Spleen (tissue), 11 donors: ENCODE data around the gene SV2C. TPM values are rescaled to one million over a fixed set of nuclear protein-coding genes. Genes with fewer than 3 reads are reported as not detected.
A peak's percentile ranks its signal among the peaks of the same experiment; 100 is the strongest.
"Not testable (repeated sequence)": the region's sequence is repeated elsewhere in the genome, so short reads cannot be mapped to it uniquely, and the experiment has no call there.

Experiments used
- DNase-seq: peaks from one replicate; pipeline ENCODE4 v3.0.0-alpha.2; 2020
- H3K27ac ChIP-seq, 8 donors: fragments of 200-600 bp; sonication (generic) in 7 of 8; 1 replicate in 4 of 8; 2 replicates in 4 of 8; pipeline versions ENCODE4 v1.5.0 to v1.8.0; 2016 to 2021; ENCODE audit warnings: inconsistent platforms in 4 of 8, mild to moderate bottlenecking in 4 of 8, moderate library complexity in 1 of 8
- H3K27me3 ChIP-seq, 7 donors: fragments of 200-600 bp; sonication (generic) in 6 of 7; replicated peaks in 1 of 7; 1 replicate in 4 of 7; 2 replicates in 3 of 7; pipeline versions ENCODE4 v1.5.0 to v1.8.0; 2016 to 2021; ENCODE audit warnings: inconsistent platforms in 3 of 7, mild to moderate bottlenecking in 1 of 7
- H3K36me3 ChIP-seq, 6 donors: fragments of 200-600 bp; sonication (generic) in 5 of 6; 1 replicate in 4 of 6; 2 replicates in 2 of 6; pipeline versions ENCODE4 v1.5.0 to v1.8.0; 2016 to 2021; ENCODE audit warnings: inconsistent platforms in 2 of 6
- H3K4me1 ChIP-seq, 6 donors: fragments of 200-600 bp; sonication (generic) in 5 of 6; 1 replicate in 3 of 6; 2 replicates in 3 of 6; pipeline versions ENCODE4 v1.5.0 to v1.8.0; 2016 to 2021; ENCODE audit warnings: inconsistent platforms in 3 of 6
- H3K4me3 ChIP-seq, 8 donors: fragments of 200-600 bp; sonication (generic) in 7 of 8; 1 replicate in 4 of 8; 2 replicates in 4 of 8; pipeline versions ENCODE4 v1.5.0 to v1.8.0; 2016 to 2021; ENCODE audit warnings: inconsistent platforms in 4 of 8, mild to moderate bottlenecking in 4 of 8, moderate library complexity in 2 of 8
- H3K9me3 ChIP-seq, 8 donors: fragments of 200-600 bp; sonication (generic) in 7 of 8; 1 replicate in 4 of 8; 2 replicates in 4 of 8; pipeline versions ENCODE4 v1.5.0 to v1.8.0; 2016 to 2021; ENCODE audit warnings: inconsistent platforms in 4 of 8
- CTCF ChIP-seq, 11 experiments: fragments of 200-600 bp in 7 of 11; fragments of 450-650 bp in 4 of 11; sonication (generic) in 4 of 11; IDR thresholded peaks in 8 of 11; conservative IDR thresholded peaks in 3 of 11; 1 replicate in 7 of 11; 2 replicates in 4 of 11; pipeline versions ENCODE4 v1.4.0 to v1.8.0; 2016 to 2021; ENCODE audit warnings: antibody characterized with exemption in 11 of 11, inconsistent platforms in 4 of 11, mild to moderate bottlenecking in 1 of 11
- POLR2A ChIP-seq, 3 donors: fragments of 450-650 bp; IDR thresholded peaks; one replicate each; pipeline ENCODE4 v1.5.1; 2017; ENCODE audit warnings: antibody characterized with exemption in 3 of 3, mild to moderate bottlenecking in 1 of 3
- POLR2AphosphoS5 ChIP-seq, 3 donors: sonication (generic); formaldehyde crosslinking; IDR thresholded peaks; one replicate each; pipeline ENCODE4 v1.5.1; 2017; ENCODE audit warnings: antibody characterized with exemption in 3 of 3
- WGBS, 5 donors: extraction: QIAGEN DNeasy Blood & Tissue Kit in 3 of 5; methylation state at CpG; one replicate each; pipeline versions ENCODE4 v1.1.5 to v1.1.7; 2013 to 2018; 5-methylcytosine and 5-hydroxymethylcytosine counted together
- intact Hi-C: fragments of 100-400 bp; cut with DNase I; formaldehyde crosslinking; loops from one replicate; pipeline ENCODE4 v1.15.0; 2023; ENCODE audit warnings: low total_unique reads
- polyA plus RNA-seq, 3 donors: library from polyadenylated mRNA; stranded (reverse); fragments of 200-250 nt; gene quantifications; one replicate each; pipeline ENCODE4 v1.2.1, GENCODE V29; 2013
- total RNA-seq, 7 donors: library from RNA; depleted of rRNA in 3 of 7; stranded (reverse); fragments of >200 nt in 3 of 7; fragmentation: NEBNext Ultra II Directional in 4 of 7; extraction: Animal tissue kit (Norgen Biotek cat#: 25700) in 4 of 7; gene quantifications; one replicate each; pipeline versions ENCODE4 v1.1.0 to v1.2.1, GENCODE V29; 2016 to 2021
- donor health status: healthy with polysubstance abuse.
- donor health status: DM: no; HTN: no; CAD: no; lungs with moderate emphysema.
- donor health status: DM: no; HTN: no; CAD: no.
- donor health status: Bipolar disorder and iron deficiency.
- donor health status: healthy.
- donor health status: DM: no; HTN: no; CAD: no.
- donor health status: DM: yes; HTN: yes; CAD: no.

The SV2C gene
- total and polyA plus RNA-seq, 10 donors: 0.02 to 0.43 (median 0.11) TPM

GRCh38 chr5:76085243-76085579, 2.0 kb downstream of the SV2C start:
- intact Hi-C loops: no loop called here
- 28 to 37% (median 30%) methylated on average over 7 of the region's 7 CpGs for WGBS, 5 donors
- no peak overlapping the region for H3K27ac ChIP-seq
- H3K4me1 ChIP-seq: peaks cover 18 to 40% (median 35%) of the 10 kb centered on the region in 6 donors
- no peak for TF ChIP-seq POLR2AphosphoS5 (IDR thresholded peaks at IDR 0.05)
- TF ChIP-seq POLR2A (IDR thresholded peaks at IDR 0.05): no peak
- no peak for TF ChIP-seq CTCF (IDR thresholded peaks at IDR 0.05 in 8 of 11, conservative IDR thresholded peaks at IDR 0.05 in 3 of 11)
- H3K27me3 ChIP-seq: peaks cover 0 to 90% (median 59%) of the 10 kb centered on the region in 7 donors
- peak overlapping the region in 1 of 8 donors; percentile 63 for H3K4me3 ChIP-seq
- H3K36me3 ChIP-seq: no peaks in the 10 kb centered on the region
- DNase-seq: no peak
- H3K9me3 ChIP-seq: peaks cover 0 to 12% (median 0%) of the 10 kb centered on the region in 8 donors

GRCh38 chr5:76086095-76086494, 2.9 kb downstream of the SV2C start:
- Histone ChIP-seq H3K9me3 (peaks cover 0 to 12% (median 0%) of the 10 kb centered on the region in 8 donors), H3K36me3 (no peaks in the 10 kb centered on the region), H3K27me3 (peaks cover 0 to 81% (median 52%) of the 10 kb centered on the region in 7 donors), H3K4me1 (peaks cover 18 to 40% (median 35%) of the 10 kb centered on the region in 6 donors), H3K4me3 (no peak overlapping the region), H3K27ac (no peak overlapping the region)
- intact Hi-C loops: no loop called here
- DNase-seq: no peak
- 73 to 80% (median 77%) methylated on average over 4 of the region's 4 CpGs for WGBS, 5 donors
- TF ChIP-seq CTCF (IDR thresholded peaks at IDR 0.05 in 8 of 11, conservative IDR thresholded peaks at IDR 0.05 in 3 of 11) (no peak), POLR2AphosphoS5 (IDR thresholded peaks at IDR 0.05) (no peak), POLR2A (IDR thresholded peaks at IDR 0.05) (no peak)

- H3K4me1 ChIP-seq: peaks cover 0 to 13% (median 10%) of the 10 kb centered on the region in 6 donors
- intact Hi-C loops, H3K36me3 ChIP-seq, H3K4me3 ChIP-seq, DNase-seq, H3K27ac ChIP-seq: not testable (repeated sequence)
- H3K27me3 ChIP-seq: peaks cover 0 to 51% (median 23%) of the 10 kb centered on the region in 7 donors
- WGBS, 5 donors: 87 to 97% (median 91%) methylated on average over 2 of the region's 2 CpGs
- peaks cover 0 to 12% (median 0%) of the 10 kb centered on the region in 8 donors for H3K9me3 ChIP-seq
These were observed 6.0 kb downstream of the SV2C start for GRCh38 chr5:76089156-76089555.

- Histone ChIP-seq H3K27me3 (peaks cover 0 to 29% (median 3%) of the 10 kb centered on the region in 7 donors), H3K4me3 (no peak overlapping the region), H3K36me3 (no peaks in the 10 kb centered on the region), H3K9me3 (peaks cover 0 to 12% (median 0%) of the 10 kb centered on the region in 8 donors), H3K4me1 (no peaks in the 10 kb centered on the region), H3K27ac (no peak overlapping the region)
- 65 to 78% (median 76%) methylated on average over 1 of the region's 1 CpG for WGBS, 5 donors
- intact Hi-C loops: no loop called here
- no peak for DNase-seq
- TF ChIP-seq POLR2A (IDR thresholded peaks at IDR 0.05) (no peak), CTCF (IDR thresholded peaks at IDR 0.05 in 8 of 11, conservative IDR thresholded peaks at IDR 0.05 in 3 of 11) (no peak), POLR2AphosphoS5 (IDR thresholded peaks at IDR 0.05) (no peak)
These were observed 8.2 kb downstream of the SV2C start for GRCh38 chr5:76091351-76091750.

GRCh38 chr5:76099286-76099702, 16.1 kb downstream of the SV2C start:
- no peak overlapping the region for H3K4me3 ChIP-seq
- no peaks in the 10 kb centered on the region for H3K4me1 ChIP-seq
- WGBS, 5 donors: 17 to 41% (median 32%) methylated on average over 2 of the region's 2 CpGs
- H3K9me3 ChIP-seq: peaks cover 0 to 5% (median 0%) of the 10 kb centered on the region in 8 donors
- no peak for TF ChIP-seq CTCF (IDR thresholded peaks at IDR 0.05 in 8 of 11, conservative IDR thresholded peaks at IDR 0.05 in 3 of 11)
- TF ChIP-seq POLR2AphosphoS5 (IDR thresholded peaks at IDR 0.05): no peak
- TF ChIP-seq POLR2A (IDR thresholded peaks at IDR 0.05): no peak
- H3K36me3 ChIP-seq: no peaks in the 10 kb centered on the region
- no peak for DNase-seq
- peaks cover 0 to 19% (median 0%) of the 10 kb centered on the region in 7 donors for H3K27me3 ChIP-seq
- H3K27ac ChIP-seq: no peak overlapping the region
- intact Hi-C loops: no loop called here
